IMR-90 (cell line): ENCODE measurements around the gene DCHS2.

ENCODE experiments used
- BHLHE40 ChIP-seq: fragments of 150-350 bp; IDR thresholded peaks from 2 replicates; pipeline ENCODE4 v1.6.1; 2016; ENCODE audit warnings: mild to moderate bottlenecking, low read depth, low read length
- CHD1 ChIP-seq: IDR thresholded peaks from 2 replicates; pipeline ENCODE4 v1.6.1; 2012; ENCODE audit warnings: low read depth, low read length, improper control_type of control experiment
- ELK1 ChIP-seq: fragments of 150-350 bp; IDR thresholded peaks from 2 replicates; pipeline ENCODE4 v1.6.1; 2016; ENCODE audit warnings: low read depth, mild to moderate bottlenecking, low read length, moderate library complexity, borderline replicate concordance
- MAFK ChIP-seq: IDR thresholded peaks from 2 replicates; pipeline ENCODE4 v1.6.1; 2012; ENCODE audit warnings: low read depth, low read length, improper control_type of control experiment
- NFE2L2 ChIP-seq: fragments of 150-350 bp; IDR thresholded peaks from 2 replicates; pipeline ENCODE4 v1.6.1; 2016; ENCODE audit warnings: low read depth, mild to moderate bottlenecking, low read length
- POLR2A ChIP-seq: IDR thresholded peaks from 2 replicates; pipeline ENCODE4 v1.6.1; 2012; ENCODE audit warnings: mild to moderate bottlenecking, low read depth, low read length
- RAD21 ChIP-seq: IDR thresholded peaks from 2 replicates; pipeline ENCODE4 v1.6.1; 2012; ENCODE audit warnings: low read length, improper control_type of control experiment
- RCOR1 ChIP-seq: IDR thresholded peaks from 2 replicates; pipeline ENCODE4 v1.6.1; 2012; ENCODE audit warnings: mild to moderate bottlenecking, low read length, improper control_type of control experiment; ENCODE audit not compliant: insufficient replicate concordance
- RFX5 ChIP-seq: IDR thresholded peaks from 2 replicates; pipeline ENCODE4 v1.8.0; 2012; ENCODE audit warnings: low read depth, mild to moderate bottlenecking, low read length, moderate library complexity
- SMC3 ChIP-seq: fragments of 150-350 bp; IDR thresholded peaks from 2 replicates; pipeline ENCODE4 v1.6.1; 2016; ENCODE audit warnings: low read depth, mild to moderate bottlenecking, antibody characterized with exemption, low read length, moderate library complexity
- TF ChIP-seq, protein P1 (sequence below): conservative IDR thresholded peaks from 2 replicates; pipeline ENCODE4 v1.5.1; 2012; ENCODE audit warnings: mild to moderate bottlenecking, low read depth, low read length, improper control_type of control experiment

DNA sequence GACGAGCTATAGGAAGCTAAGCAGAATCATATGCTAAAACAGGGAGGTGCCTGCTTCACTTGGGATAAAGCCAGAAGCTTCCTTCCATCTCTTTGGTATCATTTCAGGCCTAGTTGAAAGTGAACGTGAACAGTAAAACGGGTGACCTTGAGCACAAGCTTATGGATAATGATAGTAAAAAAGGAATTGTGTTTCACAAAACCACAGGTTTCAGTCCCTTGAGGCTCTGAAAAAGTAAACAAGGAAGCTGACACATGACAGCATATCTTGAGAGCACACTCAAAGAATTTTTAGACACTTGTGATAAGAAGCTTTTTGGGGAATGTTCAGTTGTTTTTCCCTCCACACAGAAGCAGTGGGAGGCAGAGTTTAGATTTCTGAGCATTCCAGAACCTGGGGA is 286.1 kb downstream of the DCHS2 start:
- TF ChIP-seq POLR2A (no peak), BHLHE40 (no peak), NFE2L2 (no peak), RFX5 (no peak), RAD21 (no peak), ELK1 (no peak), RCOR1 (no peak), SMC3 (no peak), MAFK (no peak), CHD1 (no peak)
- TF ChIP-seq, protein P1, sequence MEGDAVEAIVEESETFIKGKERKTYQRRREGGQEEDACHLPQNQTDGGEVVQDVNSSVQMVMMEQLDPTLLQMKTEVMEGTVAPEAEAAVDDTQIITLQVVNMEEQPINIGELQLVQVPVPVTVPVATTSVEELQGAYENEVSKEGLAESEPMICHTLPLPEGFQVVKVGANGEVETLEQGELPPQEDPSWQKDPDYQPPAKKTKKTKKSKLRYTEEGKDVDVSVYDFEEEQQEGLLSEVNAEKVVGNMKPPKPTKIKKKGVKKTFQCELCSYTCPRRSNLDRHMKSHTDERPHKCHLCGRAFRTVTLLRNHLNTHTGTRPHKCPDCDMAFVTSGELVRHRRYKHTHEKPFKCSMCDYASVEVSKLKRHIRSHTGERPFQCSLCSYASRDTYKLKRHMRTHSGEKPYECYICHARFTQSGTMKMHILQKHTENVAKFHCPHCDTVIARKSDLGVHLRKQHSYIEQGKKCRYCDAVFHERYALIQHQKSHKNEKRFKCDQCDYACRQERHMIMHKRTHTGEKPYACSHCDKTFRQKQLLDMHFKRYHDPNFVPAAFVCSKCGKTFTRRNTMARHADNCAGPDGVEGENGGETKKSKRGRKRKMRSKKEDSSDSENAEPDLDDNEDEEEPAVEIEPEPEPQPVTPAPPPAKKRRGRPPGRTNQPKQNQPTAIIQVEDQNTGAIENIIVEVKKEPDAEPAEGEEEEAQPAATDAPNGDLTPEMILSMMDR: no peak
